Raji (cell line): ENCODE measurements around the gene DUSP5.

Experiments used
- POLR2A ChIP-seq: IDR thresholded peaks from 2 replicates; pipeline ENCODE4 v1.6.1; 2011; ENCODE audit warnings: low read depth, low read length, control low read depth; ENCODE audit not compliant: insufficient read depth

DUSP5 gene

GRCh38 chr10:110522365-110522988 is 24.8 kb downstream of the DUSP5 start:
- TF ChIP-seq POLR2A = no peak

- no peak for TF ChIP-seq POLR2A
Observed at GRCh38 chr10:110523736-110524135, 26.0 kb downstream of the DUSP5 start.

GRCh38 chr10:110524179-110524858 is 26.6 kb downstream of the DUSP5 start:
- TF ChIP-seq POLR2A = no peak

GRCh38 chr10:110524859-110525232 is 27.1 kb downstream of the DUSP5 start:
- TF ChIP-seq POLR2A = no peak

- no peak for TF ChIP-seq POLR2A
Observed at GRCh38 chr10:110525349-110526260, 27.9 kb downstream of the DUSP5 start.

GRCh38 chr10:110527731-110528171 is 30.0 kb downstream of the DUSP5 start:
- no peak for TF ChIP-seq POLR2A

- TF ChIP-seq POLR2A = no peak
Observed at GRCh38 chr10:110528224-110528996, 30.7 kb downstream of the DUSP5 start.

GRCh38 chr10:110529596-110530011 is 31.9 kb downstream of the DUSP5 start:
- no peak for TF ChIP-seq POLR2A

- no peak for TF ChIP-seq POLR2A
Observed at GRCh38 chr10:110530131-110530831, 32.6 kb downstream of the DUSP5 start.

- TF ChIP-seq POLR2A = no peak
Observed at GRCh38 chr10:110531687-110532086, 34.0 kb downstream of the DUSP5 start.

GRCh38 chr10:110533149-110533548 is 35.4 kb downstream of the DUSP5 start:
- TF ChIP-seq POLR2A = no peak

- TF ChIP-seq POLR2A = no peak
Observed at GRCh38 chr10:110534571-110534970, 36.9 kb downstream of the DUSP5 start.

- no peak for TF ChIP-seq POLR2A
Observed at GRCh38 chr10:110535958-110536891, 38.5 kb downstream of the DUSP5 start.
